CD4-positive, alpha-beta T cell treated with Interleukin-6 for 4 hours (primary cell): ENCODE measurements around the gene PCDHGB6.
"Not testable (repeated sequence)": the region's sequence is repeated elsewhere in the genome, so short reads cannot be mapped to it uniquely, and the experiment has no call there.

ENCODE experiments used
- DNase-seq: peaks from one replicate; pipeline ENCODE4 v3.0.0-alpha.2; 2020; ENCODE audit warnings: mixed read lengths

PCDHGB6 gene

GRCh38 chr5:141389153-141390042, 18.4 kb upstream of the PCDHGB6 start:
- no peak for DNase-seq

GRCh38 chr5:141392429-141393198, 15.2 kb upstream of the PCDHGB6 start, which contains the start of gene PCDHGA8:
PCDHGA8 (plus strand) TSS chr5:141392633; CDS start chr5:141392814, 181 bp downstream.
- no peak for DNase-seq

GRCh38 chr5:141393267-141393666, 14.6 kb upstream of the PCDHGB6 start:
- no peak for DNase-seq

- DNase-seq, result not testable (repeated sequence)
Measured at GRCh38 chr5:141394401-141395187, 13.2 kb upstream of the PCDHGB6 start.

GRCh38 chr5:141397756-141398551, 9.9 kb upstream of the PCDHGB6 start, which contains the start of gene PCDHGB5:
PCDHGB5 (plus strand) TSS chr5:141397947; CDS start chr5:141398128, 181 bp downstream.
- peak; percentile 46 for DNase-seq

- no peak for DNase-seq
Measured at GRCh38 chr5:141398608-141399007, 9.2 kb upstream of the PCDHGB6 start.

- DNase-seq, result no peak
Measured at GRCh38 chr5:141399555-141400258, 8.1 kb upstream of the PCDHGB6 start.

- DNase-seq, result no peak
Measured at GRCh38 chr5:141402553-141403243, 5.1 kb upstream of the PCDHGB6 start, which contains the start of gene PCDHGA9. PCDHGA9 (plus strand) TSS chr5:141402778; CDS start chr5:141402953, 175 bp downstream.

- no peak for DNase-seq
Measured at GRCh38 chr5:141403387-141403786, 4.4 kb upstream of the PCDHGB6 start.

- no peak for DNase-seq
Measured at GRCh38 chr5:141409598-141410306, 1.9 kb downstream of the PCDHGB6 start.

GRCh38 chr5:141411575-141411974, 3.8 kb downstream of the PCDHGB6 start:
- DNase-seq, result no peak

- peak; percentile 60 for DNase-seq
Measured at GRCh38 chr5:141412854-141413539, 5.2 kb downstream of the PCDHGB6 start, which contains the start of gene PCDHGA10. PCDHGA10 (plus strand) TSS chr5:141412987; CDS start chr5:141413176, 189 bp downstream.

GRCh38 chr5:141413540-141414069, 5.8 kb downstream of the PCDHGB6 start:
- DNase-seq, result no peak

- DNase-seq, result not testable (repeated sequence)
Measured at GRCh38 chr5:141414548-141415274, 6.9 kb downstream of the PCDHGB6 start.

GRCh38 chr5:141415275-141415618, 7.4 kb downstream of the PCDHGB6 start:
- not testable (repeated sequence) for DNase-seq

- DNase-seq, result peak; percentile 47
Measured at GRCh38 chr5:141417494-141418172, 9.8 kb downstream of the PCDHGB6 start, which contains the start of gene PCDHGB7. PCDHGB7 (plus strand) TSS chr5:141417677; CDS start chr5:141417860, 183 bp downstream.
